ENCODE measurements around the gene C15orf39.

The C15orf39 gene

GRCh38 chr15:75192307-75192706, 9.4 kb upstream of the C15orf39 start:
- Histone ChIP-seq H3K27ac (replicated peaks) (no peak overlapping the region), H3K27me3 (ENCODE audit: insufficient read depth, poor library complexity, severe bottlenecking) (no peaks in the 10 kb centered on the region), H3K4me3 (replicated peaks; ENCODE audit: insufficient read depth, low read length) (no peak overlapping the region)
- TF ChIP-seq CTCF (IDR thresholded peaks at IDR 0.05; ENCODE audit: insufficient read depth, low read length), result no peak
- no peak for TF ChIP-seq REST (IDR thresholded peaks at IDR 0.05; ENCODE audit: insufficient replicate concordance, low read depth)
- no peak for TF ChIP-seq SPI1 (IDR thresholded peaks at IDR 0.05; ENCODE audit: borderline replicate concordance, low read depth)
- TF ChIP-seq POLR2AphosphoS5 (IDR thresholded peaks at IDR 0.05; ENCODE audit: low read depth), result no peak
- no peak for TF ChIP-seq GABPA (IDR thresholded peaks at IDR 0.05; ENCODE audit: low read depth)
- no peak for DNase-seq (ENCODE audit: low read depth in 1 of 2, low spot score in 1 of 2)

- TF ChIP-seq POLR2AphosphoS5 (IDR thresholded peaks at IDR 0.05; ENCODE audit: low read depth) (no peak), CTCF (IDR thresholded peaks at IDR 0.05; ENCODE audit: insufficient read depth, low read length) (no peak), GABPA (IDR thresholded peaks at IDR 0.05; ENCODE audit: low read depth) (no peak), SPI1 (IDR thresholded peaks at IDR 0.05; ENCODE audit: borderline replicate concordance, low read depth) (no peak), REST (IDR thresholded peaks at IDR 0.05; ENCODE audit: insufficient replicate concordance, low read depth) (no peak)
- no peak for DNase-seq (ENCODE audit: low read depth in 1 of 2, low spot score in 1 of 2)
Observed at GRCh38 chr15:75193272-75193671, 8.4 kb upstream of the C15orf39 start.

GRCh38 chr15:75193976-75194375, 7.7 kb upstream of the C15orf39 start:
- no peak overlapping the region for H3K27ac ChIP-seq (replicated peaks)
- H3K4me3 ChIP-seq (replicated peaks; ENCODE audit: insufficient read depth, low read length), result no peak overlapping the region
- TF ChIP-seq CTCF (IDR thresholded peaks at IDR 0.05; ENCODE audit: insufficient read depth, low read length) (no peak), REST (IDR thresholded peaks at IDR 0.05; ENCODE audit: insufficient replicate concordance, low read depth) (no peak), SPI1 (IDR thresholded peaks at IDR 0.05; ENCODE audit: borderline replicate concordance, low read depth) (no peak), POLR2AphosphoS5 (IDR thresholded peaks at IDR 0.05; ENCODE audit: low read depth) (no peak), GABPA (IDR thresholded peaks at IDR 0.05; ENCODE audit: low read depth) (no peak)
- no peak for DNase-seq (ENCODE audit: low read depth in 1 of 2, low spot score in 1 of 2)
- no peaks in the 10 kb centered on the region for H3K27me3 ChIP-seq (ENCODE audit: insufficient read depth, poor library complexity, severe bottlenecking)

More at GRCh38 chr15:75193272-75193671, 8.4 kb upstream of the C15orf39 start:
- H3K27me3 ChIP-seq (ENCODE audit: insufficient read depth, poor library complexity, severe bottlenecking), result no peaks in the 10 kb centered on the region
- H3K4me3 ChIP-seq (replicated peaks; ENCODE audit: insufficient read depth, low read length), result no peak overlapping the region
- no peak overlapping the region for H3K27ac ChIP-seq (replicated peaks)

Measured in HL-60 (cell line).